Panc1 (cell line): ENCODE measurements around the gene MB21D2. TPM values are rescaled to one million over a fixed set of nuclear protein-coding genes. Genes with fewer than 3 reads are reported as not detected.
A peak's percentile ranks its signal among the peaks of the same experiment; 100 is the strongest.

Experiments used
- ATAC-seq: fragments of 200-7000 bp; cut with Tn5 transposase; 2 replicates; pipeline ENCODE4 v1.9.1; 2020; ENCODE audit warnings: mild to moderate bottlenecking, moderate library complexity
- BruUV-seq: library from RNA; stranded (reverse); fragments of 400-500 nt; replicated peaks from 2 replicates; lab custom pipeline; 2021; lab: Mats Ljungman, UMichigan
- CTCF ChIA-PET: fragments of 300-600 bp; sonication (Branson Sonifier 250); formaldehyde crosslinking; loops from one replicate; lab custom pipeline; 2022; ENCODE audit warnings: antibody characterized with exemption; lab: Charles Lee
- POLR2A ChIA-PET: fragments of 300-600 bp; sonication (Branson Sonifier 250); formaldehyde crosslinking; loops from one replicate; lab custom pipeline; 2022; ENCODE audit warnings: antibody characterized with exemption; lab: Charles Lee
- DNase-seq: peaks from one replicate; pipeline ENCODE4 v3.0.0-alpha.2; 2010; ENCODE audit warnings: low read depth, low spot score
- H3K27ac ChIP-seq: 2 replicates; pipeline ENCODE4 v1.5.1; 2011; ENCODE audit warnings: mild to moderate bottlenecking, low read length, inconsistent platforms
- H3K27me3 ChIP-seq: fragments of 200-500 bp; sonication (Bioruptor generic); 2 replicates; pipeline ENCODE4 v1.6.0; 2014; ENCODE audit warnings: low read length, inconsistent platforms; ENCODE audit not compliant: control insufficient read depth, insufficient read depth
- H3K36me3 ChIP-seq: fragments of 200-500 bp; sonication (Bioruptor generic); 2 replicates; pipeline ENCODE4 v1.5.1; 2014; ENCODE audit warnings: inconsistent platforms, mild to moderate bottlenecking, low read length, moderate library complexity; ENCODE audit not compliant: control insufficient read depth, insufficient read depth
- H3K4me1 ChIP-seq: 2 replicates; pipeline ENCODE4 v1.5.1; 2011; ENCODE audit warnings: inconsistent platforms, mild to moderate bottlenecking, low read length, moderate library complexity; ENCODE audit not compliant: control insufficient read depth, insufficient read depth
- H3K4me3 ChIP-seq, 2 experiments: 2 replicates each; pipeline ENCODE4 v1.5.1; 2011 to 2012; ENCODE audit warnings: low read depth in 2 of 2, low read length in 2 of 2, mild to moderate bottlenecking in 2 of 2, inconsistent platforms in 1 of 2, moderate library complexity in 1 of 2
- H3K9me3 ChIP-seq: fragments of 200-500 bp; sonication (Bioruptor generic); 2 replicates; pipeline ENCODE4 v1.5.1; 2014; ENCODE audit warnings: low read depth, mild to moderate bottlenecking, inconsistent platforms, low read length, moderate library complexity; ENCODE audit not compliant: control insufficient read depth, insufficient read depth
- POLR2AphosphoS5 ChIP-seq: IDR thresholded peaks from 2 replicates; pipeline ENCODE4 v1.6.1; 2012; ENCODE audit warnings: mild to moderate bottlenecking, low read depth, low read length, moderate library complexity
- SIN3A ChIP-seq: IDR thresholded peaks from 2 replicates; pipeline ENCODE4 v1.6.1; 2012; ENCODE audit warnings: low read depth, mild to moderate bottlenecking, low read length, moderate library complexity, borderline replicate concordance; ENCODE audit not compliant: insufficient read depth
- TCF7L2 ChIP-seq: IDR thresholded peaks from 2 replicates; pipeline ENCODE4 v1.6.1; 2011; ENCODE audit warnings: mild to moderate bottlenecking, low read depth, low read length, inconsistent platforms
- in situ Hi-C: cut with HindIII; loops from 2 replicates; pipeline ENCODE4 v1.10.0; 2016; ENCODE audit warnings: low sequenced_read_pairs, low pct_unique_long_range_greater_than_20kb
- intact Hi-C: fragments of 100-400 bp; cut with micrococcal nuclease; formaldehyde crosslinking; loops from one replicate; pipeline ENCODE4 v1.10.0; 2022; ENCODE audit not compliant: unreplicated experiment
- total RNA-seq: library from RNA; stranded (reverse); gene quantifications from one replicate; pipeline ENCODE4 v1.2.1, GENCODE V29; 2021; ENCODE audit not compliant: unreplicated experiment
- TF ChIP-seq, protein P1 (sequence below), 2 experiments: IDR thresholded peaks; 2 replicates each; pipeline ENCODE4 v1.6.1; 2011 to 2012; ENCODE audit warnings: low read depth in 2 of 2, control low read depth in 1 of 2, low read length in 1 of 2, mild to moderate bottlenecking in 1 of 2, moderate library complexity in 1 of 2; ENCODE audit not compliant: insufficient read depth in 1 of 2
- TF ChIP-seq, protein P2 (sequence below): fragments of 450-650 bp; IDR thresholded peaks from 2 replicates; pipeline ENCODE4 v1.5.1; 2017; ENCODE audit warnings: mild to moderate bottlenecking

The MB21D2 gene
- total RNA-seq, 1 experiment from 2014 or later, result 7.8 TPM

DNA sequence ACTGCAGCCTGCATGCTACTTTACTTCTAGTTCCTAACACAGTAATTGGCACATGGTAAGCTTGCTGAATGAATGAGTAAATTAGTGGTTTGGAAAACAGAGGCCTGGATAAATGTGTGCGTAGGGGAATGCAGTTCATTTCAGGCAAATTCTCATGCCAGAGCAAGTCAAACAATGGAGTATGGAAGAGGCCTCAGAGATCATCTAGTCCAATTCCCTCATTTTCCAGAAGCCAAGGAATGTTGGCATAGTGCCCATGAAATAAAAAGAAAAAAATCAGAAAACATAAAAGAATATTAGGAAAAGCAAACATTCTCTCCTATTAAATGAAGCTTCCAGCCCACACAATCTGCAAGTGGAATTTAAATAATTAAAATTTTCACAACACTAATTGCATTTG, 92.4 kb downstream of the MB21D2 start:
- Histone ChIP-seq H3K36me3 (no peaks in the 10 kb centered on the region), H3K27me3 (no peaks in the 10 kb centered on the region), H3K4me3 (no peak overlapping the region), H3K27ac (peak overlapping the region; percentile 26; the same call in 1 of the 2 replicates), H3K9me3 (no peaks in the 10 kb centered on the region), H3K4me1 (peaks cover 8% of the 10 kb centered on the region; the same call in 1 of the 2 replicates)
- no peak for DNase-seq
- intact Hi-C loops, result no loop called here
- ATAC-seq, result no peak
- POLR2A ChIA-PET, result no interaction called here
- CTCF ChIA-PET, result interaction anchor here (1.1 kb wide), 1 partner anchor 11 kb away, joined by 3 read pairs; no protein-coding TSS in a partner anchor
- in situ Hi-C loops, result no loop called here
- TF ChIP-seq POLR2AphosphoS5 (no peak), SIN3A (no peak), TCF7L2 (no peak)
- TF ChIP-seq, protein P1, sequence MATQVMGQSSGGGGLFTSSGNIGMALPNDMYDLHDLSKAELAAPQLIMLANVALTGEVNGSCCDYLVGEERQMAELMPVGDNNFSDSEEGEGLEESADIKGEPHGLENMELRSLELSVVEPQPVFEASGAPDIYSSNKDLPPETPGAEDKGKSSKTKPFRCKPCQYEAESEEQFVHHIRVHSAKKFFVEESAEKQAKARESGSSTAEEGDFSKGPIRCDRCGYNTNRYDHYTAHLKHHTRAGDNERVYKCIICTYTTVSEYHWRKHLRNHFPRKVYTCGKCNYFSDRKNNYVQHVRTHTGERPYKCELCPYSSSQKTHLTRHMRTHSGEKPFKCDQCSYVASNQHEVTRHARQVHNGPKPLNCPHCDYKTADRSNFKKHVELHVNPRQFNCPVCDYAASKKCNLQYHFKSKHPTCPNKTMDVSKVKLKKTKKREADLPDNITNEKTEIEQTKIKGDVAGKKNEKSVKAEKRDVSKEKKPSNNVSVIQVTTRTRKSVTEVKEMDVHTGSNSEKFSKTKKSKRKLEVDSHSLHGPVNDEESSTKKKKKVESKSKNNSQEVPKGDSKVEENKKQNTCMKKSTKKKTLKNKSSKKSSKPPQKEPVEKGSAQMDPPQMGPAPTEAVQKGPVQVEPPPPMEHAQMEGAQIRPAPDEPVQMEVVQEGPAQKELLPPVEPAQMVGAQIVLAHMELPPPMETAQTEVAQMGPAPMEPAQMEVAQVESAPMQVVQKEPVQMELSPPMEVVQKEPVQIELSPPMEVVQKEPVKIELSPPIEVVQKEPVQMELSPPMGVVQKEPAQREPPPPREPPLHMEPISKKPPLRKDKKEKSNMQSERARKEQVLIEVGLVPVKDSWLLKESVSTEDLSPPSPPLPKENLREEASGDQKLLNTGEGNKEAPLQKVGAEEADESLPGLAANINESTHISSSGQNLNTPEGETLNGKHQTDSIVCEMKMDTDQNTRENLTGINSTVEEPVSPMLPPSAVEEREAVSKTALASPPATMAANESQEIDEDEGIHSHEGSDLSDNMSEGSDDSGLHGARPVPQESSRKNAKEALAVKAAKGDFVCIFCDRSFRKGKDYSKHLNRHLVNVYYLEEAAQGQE (IDR thresholded peaks at IDR 0.05; ENCODE audit: insufficient read depth in 1 of 2, low read depth in 2 of 2, low read length in 1 of 2), result no peak
- TF ChIP-seq, protein P2, sequence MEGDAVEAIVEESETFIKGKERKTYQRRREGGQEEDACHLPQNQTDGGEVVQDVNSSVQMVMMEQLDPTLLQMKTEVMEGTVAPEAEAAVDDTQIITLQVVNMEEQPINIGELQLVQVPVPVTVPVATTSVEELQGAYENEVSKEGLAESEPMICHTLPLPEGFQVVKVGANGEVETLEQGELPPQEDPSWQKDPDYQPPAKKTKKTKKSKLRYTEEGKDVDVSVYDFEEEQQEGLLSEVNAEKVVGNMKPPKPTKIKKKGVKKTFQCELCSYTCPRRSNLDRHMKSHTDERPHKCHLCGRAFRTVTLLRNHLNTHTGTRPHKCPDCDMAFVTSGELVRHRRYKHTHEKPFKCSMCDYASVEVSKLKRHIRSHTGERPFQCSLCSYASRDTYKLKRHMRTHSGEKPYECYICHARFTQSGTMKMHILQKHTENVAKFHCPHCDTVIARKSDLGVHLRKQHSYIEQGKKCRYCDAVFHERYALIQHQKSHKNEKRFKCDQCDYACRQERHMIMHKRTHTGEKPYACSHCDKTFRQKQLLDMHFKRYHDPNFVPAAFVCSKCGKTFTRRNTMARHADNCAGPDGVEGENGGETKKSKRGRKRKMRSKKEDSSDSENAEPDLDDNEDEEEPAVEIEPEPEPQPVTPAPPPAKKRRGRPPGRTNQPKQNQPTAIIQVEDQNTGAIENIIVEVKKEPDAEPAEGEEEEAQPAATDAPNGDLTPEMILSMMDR, result no peak
- BruUV-seq, result no TSS peak

DNA sequence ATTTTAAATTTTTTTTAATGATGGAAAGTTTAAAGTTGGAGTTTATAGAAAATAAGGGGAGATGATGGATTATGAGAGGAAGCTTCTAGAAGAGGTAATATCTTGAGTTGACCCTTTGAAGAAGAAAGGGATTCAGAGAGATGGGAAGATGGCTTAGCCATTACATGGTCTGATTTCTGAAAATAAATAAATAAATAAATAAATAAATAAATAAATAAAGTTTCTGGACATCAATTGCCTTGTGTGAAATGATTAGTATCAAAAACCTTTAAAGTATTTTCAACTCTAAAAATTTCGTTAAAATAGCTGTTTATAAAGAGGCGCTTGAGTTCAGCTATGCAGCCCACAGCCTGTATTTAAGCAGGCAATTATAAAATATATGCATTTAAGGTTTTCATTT, 93.3 kb downstream of the MB21D2 start:
- CTCF ChIA-PET, result interaction anchor here (0.6 kb wide), 1 partner anchor 90 kb away, joined by 3 read pairs; no protein-coding TSS in a partner anchor
- POLR2A ChIA-PET, result no interaction called here
- no peak for ATAC-seq
- Histone ChIP-seq H3K4me3 (no peak overlapping the region), H3K4me1 (peaks cover 16% of the 10 kb centered on the region), H3K27me3 (no peaks in the 10 kb centered on the region), H3K36me3 (no peaks in the 10 kb centered on the region), H3K9me3 (no peaks in the 10 kb centered on the region), H3K27ac (no peak overlapping the region)
- DNase-seq, result no peak
- no TSS peak for BruUV-seq
- intact Hi-C loops, result no loop called here
- in situ Hi-C loops, result no loop called here
- TF ChIP-seq TCF7L2, result no peak
- TF ChIP-seq SIN3A, result no peak
- TF ChIP-seq, protein P2, result no peak
- no peak for TF ChIP-seq POLR2AphosphoS5
